Neuronal stem cell (in vitro differentiated cells): ENCODE measurements around the gene CSMD2.

Experiments used
- DNase-seq: peaks from one replicate; pipeline ENCODE4 v3.0.0-alpha.2; 2013; ENCODE audit warnings: low spot score
- H2AFZ ChIP-seq: one replicate; pipeline ENCODE4 v1.6.1; 2013; ENCODE audit warnings: mild to moderate bottlenecking, low read length, inconsistent platforms
- H2AK5ac ChIP-seq: 2 replicates; pipeline ENCODE4 v1.6.1; 2013; ENCODE audit warnings: low read depth, mild to moderate bottlenecking, inconsistent platforms, low read length, moderate library complexity, mixed read lengths
- H2BK120ac ChIP-seq: 2 replicates; pipeline ENCODE4 v1.6.1; 2013; ENCODE audit warnings: low read depth, mild to moderate bottlenecking, inconsistent platforms, low read length, moderate library complexity, mixed read lengths
- H2BK12ac ChIP-seq: one replicate; pipeline ENCODE4 v1.6.1; 2013; ENCODE audit warnings: low read length, inconsistent platforms
- H2BK15ac ChIP-seq: 2 replicates; pipeline ENCODE4 v1.6.1; 2013; ENCODE audit warnings: mild to moderate bottlenecking, low read length, inconsistent platforms, mixed read lengths
- H2BK5ac ChIP-seq: one replicate; pipeline ENCODE4 v1.6.1; 2013; ENCODE audit warnings: inconsistent platforms, mild to moderate bottlenecking, low read length, moderate library complexity
- H3K14ac ChIP-seq: one replicate; pipeline ENCODE4 v1.6.1; 2013; ENCODE audit warnings: low read length, inconsistent platforms
- H3K18ac ChIP-seq: 2 replicates; pipeline ENCODE4 v1.6.1; 2013; ENCODE audit warnings: low read length, inconsistent platforms
- H3K23ac ChIP-seq: 2 replicates; pipeline ENCODE4 v1.6.1; 2013; ENCODE audit warnings: low read depth, mild to moderate bottlenecking, mixed read lengths, low read length, inconsistent platforms; ENCODE audit not compliant: poor library complexity
- H3K27ac ChIP-seq: replicated peaks from 3 replicates; pipeline ENCODE4 v1.5.1; 2013; ENCODE audit warnings: low read length, inconsistent platforms
- H3K27me3 ChIP-seq, 3 experiments: 2 replicates each; pipeline ENCODE4 v1.6.1; 2013; ENCODE audit warnings: low read length in 3 of 3, mild to moderate bottlenecking in 2 of 3, inconsistent platforms in 1 of 3, low read depth in 1 of 3, mixed read lengths in 1 of 3, moderate library complexity in 1 of 3; ENCODE audit not compliant: control insufficient read depth in 3 of 3, insufficient read depth in 3 of 3
- H3K36me3 ChIP-seq, 2 donors: replicated peaks in 1 of 2; 2 replicates each; pipeline ENCODE4 v1.6.1; 2013; ENCODE audit warnings: low read length in 2 of 2; ENCODE audit not compliant: control insufficient read depth in 2 of 2, insufficient read depth in 2 of 2
- H3K4ac ChIP-seq: 2 replicates; pipeline ENCODE4 v1.6.1; 2013; ENCODE audit warnings: inconsistent platforms, mild to moderate bottlenecking, low read length, moderate library complexity
- H3K4me1 ChIP-seq, 2 donors: 1 replicate in 1 of 2; 2 replicates in 1 of 2; pipeline ENCODE4 v1.6.1; 2013; ENCODE audit warnings: low read length in 2 of 2, low read depth in 1 of 2; ENCODE audit not compliant: control insufficient read depth in 2 of 2, insufficient read depth in 1 of 2
- H3K4me2 ChIP-seq: one replicate; pipeline ENCODE4 v1.6.1; 2013; ENCODE audit warnings: mild to moderate bottlenecking, low read length, inconsistent platforms; ENCODE audit not compliant: insufficient read depth, poor library complexity, severe bottlenecking
- H3K4me3 ChIP-seq, 2 donors: 2 replicates each; pipeline ENCODE4 v1.5.1; 2013; ENCODE audit warnings: low read length in 2 of 2, mild to moderate bottlenecking in 2 of 2, inconsistent platforms in 1 of 2, moderate library complexity in 1 of 2
- H3K79me1 ChIP-seq: one replicate; pipeline ENCODE4 v1.6.1; 2013; ENCODE audit warnings: low read depth, mild to moderate bottlenecking, inconsistent platforms, low read length, moderate library complexity
- H3K9ac ChIP-seq: one replicate; pipeline ENCODE4 v1.6.1; 2013; ENCODE audit warnings: mild to moderate bottlenecking, low read depth, low read length, inconsistent platforms; ENCODE audit not compliant: poor library complexity
- H3K9me3 ChIP-seq, 2 donors: replicated peaks in 1 of 2; 2 replicates each; pipeline versions ENCODE3 to v1.6.1; 2013; ENCODE audit warnings: low read length in 2 of 2, mild to moderate bottlenecking in 2 of 2, inconsistent platforms in 1 of 2, low read depth in 1 of 2, mixed read lengths in 1 of 2, moderate library complexity in 1 of 2; ENCODE audit not compliant: control insufficient read depth in 2 of 2, insufficient read depth in 1 of 2
- H4K8ac ChIP-seq: one replicate; pipeline ENCODE4 v1.6.1; 2013; ENCODE audit warnings: low read depth, mild to moderate bottlenecking, inconsistent platforms, low read length, moderate library complexity
- H4K91ac ChIP-seq: one replicate; pipeline ENCODE4 v1.6.1; 2013; ENCODE audit warnings: low read length, low read depth, mild to moderate bottlenecking, inconsistent platforms; ENCODE audit not compliant: poor library complexity
- WGBS, 2 donors: extraction: QIAGEN DNeasy Blood & Tissue Kit; methylation state at CpG; one replicate each; pipeline ENCODE4 v1.1.7; 2013; ENCODE audit warnings: missing lambda C conversion rate in 2 of 2, mixed read lengths in 1 of 2; ENCODE audit not compliant: insufficient read length in 2 of 2, insufficient replicate concordance in 1 of 2; ENCODE audit errors: extremely low coverage in 2 of 2; 5-methylcytosine and 5-hydroxymethylcytosine counted together

Gene CSMD2

DNA sequence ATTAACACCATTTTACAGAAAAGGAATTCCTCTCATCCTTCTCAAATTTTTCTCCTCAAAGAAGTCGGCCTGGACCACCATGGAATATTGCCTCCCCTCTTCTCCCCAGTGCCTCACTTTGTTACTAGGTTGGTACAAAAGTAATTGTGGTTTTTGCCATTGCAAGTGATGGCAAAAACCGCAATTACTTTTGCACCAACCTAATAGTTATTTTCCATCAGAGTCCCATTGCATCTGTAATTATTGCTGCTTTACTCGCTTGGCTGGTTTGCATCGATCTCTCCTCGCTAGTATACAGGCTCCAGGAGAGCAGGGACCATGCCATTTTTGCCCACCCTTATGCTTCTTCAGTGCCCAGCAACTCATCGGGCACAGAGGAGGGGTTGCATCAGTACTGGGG is 10.7 kb upstream of the CSMD2 start:
- no peaks in the 10 kb centered on the region for H3K36me3 ChIP-seq
- DNase-seq: no peak
- no peak overlapping the region for H3K27ac ChIP-seq
- no peak overlapping the region for H2BK15ac ChIP-seq
- H4K91ac ChIP-seq: no peak overlapping the region
- no peak overlapping the region for H3K9ac ChIP-seq
- H2BK5ac ChIP-seq: no peak overlapping the region
- no peak overlapping the region for H2BK120ac ChIP-seq
- H2AFZ ChIP-seq: no peak overlapping the region
- no peak overlapping the region for H3K23ac ChIP-seq
- H3K27me3 ChIP-seq: peaks cover 0 to 44% (median 20%) of the 10 kb centered on the region in 3 experiments
- no CpG with 5 or more reads among the region's 6 CpGs for WGBS, 2 donors
- H3K4me1 ChIP-seq: no peaks in the 10 kb centered on the region
- H3K4me3 ChIP-seq: no peak overlapping the region
- H3K4me2 ChIP-seq: no peak overlapping the region
- H2AK5ac ChIP-seq: no peak overlapping the region
- no peak overlapping the region for H3K4ac ChIP-seq
- no peak overlapping the region for H3K18ac ChIP-seq
- H3K79me1 ChIP-seq: no peaks in the 10 kb centered on the region
- H3K14ac ChIP-seq: no peak overlapping the region
- H4K8ac ChIP-seq: no peak overlapping the region
- no peak overlapping the region for H2BK12ac ChIP-seq
- H3K9me3 ChIP-seq: no peaks in the 10 kb centered on the region

DNA sequence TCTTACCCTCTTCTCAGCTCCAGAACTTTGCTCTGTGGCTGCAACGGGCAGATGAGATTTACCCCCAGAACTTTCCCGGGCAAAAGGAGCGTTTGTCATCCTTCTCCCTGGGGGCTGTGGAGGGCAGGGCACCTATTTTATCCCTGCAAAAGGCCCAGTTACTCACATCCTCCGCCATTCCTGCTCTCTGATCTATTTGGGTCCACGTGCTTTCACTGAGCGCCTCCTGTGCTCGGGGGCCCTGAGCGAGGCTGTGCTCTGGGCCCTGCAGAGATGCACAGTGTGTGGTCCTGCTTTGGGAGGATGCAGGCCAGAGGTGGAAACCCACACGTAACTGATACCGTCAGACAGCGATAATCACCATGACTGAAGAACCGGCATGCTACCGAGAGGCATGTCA is 2.4 kb upstream of the CSMD2 start:
- Histone ChIP-seq H2AFZ (no peak overlapping the region), H3K27ac (no peak overlapping the region), H3K4ac (no peak overlapping the region), H2BK12ac (no peak overlapping the region), H2BK120ac (no peak overlapping the region), H3K18ac (peak overlapping the region; percentile 27), H3K23ac (no peak overlapping the region), H2AK5ac (peak overlapping the region; percentile 15), H3K4me2 (peak overlapping the region; percentile 26), H3K79me1 (peaks cover 2% of the 10 kb centered on the region), H4K91ac (no peak overlapping the region), H3K4me1 (peaks cover 0 to 12% of the 10 kb centered on the region in 2 donors), H3K14ac (no peak overlapping the region), H3K4me3 (peak overlapping the region in 1 of 2 donors; percentile 39), H3K9ac (no peak overlapping the region), H4K8ac (no peak overlapping the region), H3K9me3 (no peaks in the 10 kb centered on the region), H3K27me3 (peaks cover 0 to 72% (median 32%) of the 10 kb centered on the region in 3 experiments), H2BK5ac (no peak overlapping the region), H3K36me3 (no peaks in the 10 kb centered on the region), H2BK15ac (no peak overlapping the region)
- no CpG with 5 or more reads among the region's 13 CpGs for WGBS, 2 donors
- DNase-seq: no peak

GRCh38 chr1:34166625-34167361 is 1.8 kb upstream of the CSMD2 start:
- Histone ChIP-seq H3K14ac (peak overlapping the region; percentile 73), H3K4me1 (peaks cover 0 to 13% of the 10 kb centered on the region in 2 donors), H3K9ac (peak overlapping the region; percentile 30), H3K4me2 (peak overlapping the region; percentile 99), H3K4me3 (peak overlapping the region in 1 of 2 donors; percentile 73), H3K27me3 (peaks cover 0 to 76% (median 32%) of the 10 kb centered on the region in 3 experiments), H2AFZ (no peak overlapping the region), H2BK120ac (no peak overlapping the region), H3K23ac (peak overlapping the region; percentile 16), H3K4ac (no peak overlapping the region), H2BK15ac (peak overlapping the region; percentile 30), H2BK5ac (no peak overlapping the region), H3K79me1 (peaks cover 2% of the 10 kb centered on the region), H4K91ac (no peak overlapping the region), H3K27ac (no peak overlapping the region), H3K36me3 (no peaks in the 10 kb centered on the region), H3K9me3 (no peaks in the 10 kb centered on the region), H4K8ac (no peak overlapping the region), H2AK5ac (peak overlapping the region; percentile 77), H3K18ac (peak overlapping the region; percentile 89), H2BK12ac (no peak overlapping the region)
- peak; percentile 40 for DNase-seq
- WGBS, 2 donors: no CpG with 5 or more reads among the region's 24 CpGs

DNA sequence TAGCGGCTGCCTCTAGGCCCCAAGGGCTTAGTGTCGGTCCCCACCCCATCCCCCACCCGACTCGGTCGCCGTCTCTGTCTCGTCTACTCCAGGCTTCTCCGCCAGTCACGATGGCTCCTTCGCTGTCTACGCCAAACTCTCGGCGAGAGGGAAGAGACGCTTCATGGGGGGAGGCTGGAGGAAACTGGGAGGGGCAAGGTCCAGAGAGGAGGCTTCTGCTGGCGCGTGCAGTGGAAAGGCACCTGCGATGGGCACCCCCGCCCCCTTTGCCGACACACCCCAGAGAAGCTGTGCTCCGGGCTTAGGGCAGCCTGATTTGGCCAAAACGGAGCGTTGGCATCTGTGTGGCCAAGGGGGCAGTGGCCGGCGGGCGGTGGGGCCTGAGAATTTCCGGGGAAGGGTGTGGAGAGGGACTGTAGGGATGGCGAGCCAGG is 1.2 kb upstream of the CSMD2 start:
- H3K9me3 ChIP-seq: no peaks in the 10 kb centered on the region
- H3K4ac ChIP-seq: no peak overlapping the region
- H4K8ac ChIP-seq: no peak overlapping the region
- H3K4me2 ChIP-seq: peak overlapping the region; percentile 99
- no peak overlapping the region for H2BK12ac ChIP-seq
- peak overlapping the region in 1 of 2 donors; percentile 73 for H3K4me3 ChIP-seq
- H4K91ac ChIP-seq: no peak overlapping the region
- no peak overlapping the region for H3K27ac ChIP-seq
- H2AK5ac ChIP-seq: peak overlapping the region; percentile 77
- H3K9ac ChIP-seq: peak overlapping the region; percentile 30
- no peak overlapping the region for H2BK120ac ChIP-seq
- H3K79me1 ChIP-seq: peaks cover 2% of the 10 kb centered on the region
- peak overlapping the region; percentile 30 for H2BK15ac ChIP-seq
- peaks cover 0 to 13% of the 10 kb centered on the region in 2 donors for H3K4me1 ChIP-seq
- no CpG with 5 or more reads among the region's 27 CpGs for WGBS, 2 donors
- H2BK5ac ChIP-seq: no peak overlapping the region
- H3K18ac ChIP-seq: peak overlapping the region; percentile 89
- DNase-seq: no peak
- no peak overlapping the region for H2AFZ ChIP-seq
- H3K23ac ChIP-seq: peak overlapping the region; percentile 16
- H3K27me3 ChIP-seq: peaks cover 0 to 82% (median 32%) of the 10 kb centered on the region in 3 experiments
- H3K36me3 ChIP-seq: no peaks in the 10 kb centered on the region
- peak overlapping the region; percentile 73 for H3K14ac ChIP-seq
